H1 (cell line): ENCODE measurements around the gene KIR2DL3. TPM values are rescaled to one million over a fixed set of nuclear protein-coding genes. Genes with fewer than 3 reads are reported as not detected.
"Not testable (repeated sequence)": the region's sequence is repeated elsewhere in the genome, so short reads cannot be mapped to it uniquely, and the experiment has no call there.

Experiments
- CTCF ChIA-PET: fragments of 300-600 bp; sonication (Branson Sonifier 250); formaldehyde crosslinking; loops from one replicate; lab custom pipeline; 2021; ENCODE audit not compliant: partially characterized antibody; lab: Charles Lee
- POLR2A ChIA-PET: fragments of 300-600 bp; sonication (Branson Sonifier 250); formaldehyde crosslinking; loops from one replicate; lab custom pipeline; 2021; ENCODE audit warnings: inconsistent platforms; ENCODE audit not compliant: partially characterized antibody; lab: Charles Lee
- DNase-seq, 2 experiments: peaks; one replicate each; pipeline versions ENCODE4 v3.0.0 to v3.0.0-alpha.2; 2010 to 2022; ENCODE audit warnings: low spot score in 2 of 2, low read depth in 1 of 2, mixed read lengths in 1 of 2
- FAIRE-seq: peaks from 2 replicates; lab custom pipeline; 2011; peaks lifted over from hg19 to GRCh38; lab: Jason Lieb, UNC
- H2AFZ ChIP-seq: 2 replicates; pipeline ENCODE4 v1.8.1; 2012; ENCODE audit warnings: low read length, inconsistent platforms
- H2AK5ac ChIP-seq: 2 replicates; pipeline ENCODE4 v1.6.1; 2013; ENCODE audit warnings: low read depth, low read length
- H2BK120ac ChIP-seq: replicated peaks from 2 replicates; pipeline ENCODE3; 2013; ENCODE audit warnings: low read depth, low read length, inconsistent platforms
- H2BK12ac ChIP-seq: 2 replicates; pipeline ENCODE4 v1.6.1; 2013; ENCODE audit warnings: low read depth, low read length
- H2BK15ac ChIP-seq: 2 replicates; pipeline ENCODE4 v1.6.1; 2013; ENCODE audit warnings: low read length
- H2BK20ac ChIP-seq: 2 replicates; pipeline ENCODE4 v1.6.1; 2013; ENCODE audit warnings: low read length
- H2BK5ac ChIP-seq: 2 replicates; pipeline ENCODE4 v1.6.1; 2013; ENCODE audit warnings: low read depth, low read length
- H3K14ac ChIP-seq: 2 replicates; pipeline ENCODE4 v1.6.1; 2013; ENCODE audit warnings: inconsistent platforms; ENCODE audit not compliant: insufficient read length
- H3K18ac ChIP-seq: 2 replicates; pipeline ENCODE4 v1.6.1; 2013; ENCODE audit warnings: low read length; ENCODE audit errors: extremely low read depth
- H3K23ac ChIP-seq: 2 replicates; pipeline ENCODE4 v1.6.1; 2013; ENCODE audit warnings: inconsistent platforms; ENCODE audit not compliant: insufficient read length
- H3K23me2 ChIP-seq: 2 replicates; pipeline ENCODE4 v1.6.1; 2013; ENCODE audit warnings: low read depth, low read length
- H3K27ac ChIP-seq: 2 replicates; pipeline ENCODE4 v1.6.1; 2011; ENCODE audit warnings: low read depth, low read length, inconsistent platforms
- H3K27me3 ChIP-seq, 4 experiments: replicated peaks in 1 of 4; 1 replicate in 1 of 4; 2 replicates in 3 of 4; pipeline versions ENCODE4 v1.6.1 to v1.8.1; 2011 to 2013; ENCODE audit warnings: low read length in 3 of 4, mild to moderate bottlenecking in 3 of 4, inconsistent platforms in 2 of 4, mixed read lengths in 2 of 4, moderate library complexity in 1 of 4; ENCODE audit not compliant: control insufficient read depth in 3 of 4, insufficient read depth in 3 of 4; ENCODE audit errors: extremely low read depth in 1 of 4
- H3K36me3 ChIP-seq, 4 experiments: 2 replicates each; pipeline versions ENCODE4 v1.6.1 to v1.8.1; 2011 to 2013; ENCODE audit warnings: mild to moderate bottlenecking in 4 of 4, low read length in 3 of 4, moderate library complexity in 2 of 4, control low read depth in 1 of 4, inconsistent platforms in 1 of 4; ENCODE audit not compliant: insufficient read depth in 4 of 4, control insufficient read depth in 2 of 4
- H3K4ac ChIP-seq: replicated peaks from 2 replicates; pipeline ENCODE3; 2013; ENCODE audit warnings: low read length, low read depth, mixed read lengths, inconsistent platforms; ENCODE audit not compliant: insufficient read length
- H3K4me1 ChIP-seq, 4 experiments: replicated peaks in 1 of 4; 1 replicate in 1 of 4; 2 replicates in 3 of 4; pipeline versions ENCODE4 v1.6.1 to v1.8.1; 2011 to 2013; ENCODE audit warnings: low read length in 3 of 4, inconsistent platforms in 2 of 4, mixed read lengths in 1 of 4; ENCODE audit not compliant: insufficient read depth in 4 of 4, control insufficient read depth in 3 of 4
- H3K4me2 ChIP-seq, 2 experiments: 2 replicates each; pipeline versions ENCODE4 v1.6.1 to v1.8.1; 2011 to 2013; ENCODE audit warnings: low read depth in 2 of 2, low read length in 2 of 2, control low read depth in 1 of 2, inconsistent platforms in 1 of 2, mild to moderate bottlenecking in 1 of 2; ENCODE audit not compliant: insufficient read depth in 1 of 2
- H3K4me3 ChIP-seq, 4 experiments: fragments of 200-600, 300-600 bp in 1 of 4; sonication (generic), shearing (Covaris generic), sonication (Bioruptor Twin) in 1 of 4; 2 replicates each; pipeline versions ENCODE4 v1.5.1 to v1.8.1; 2011 to 2016; ENCODE audit warnings: low read length in 4 of 4, low read depth in 3 of 4, control low read depth in 2 of 4, inconsistent platforms in 2 of 4, mild to moderate bottlenecking in 2 of 4, mixed read lengths in 1 of 4, moderate library complexity in 1 of 4; ENCODE audit not compliant: insufficient read depth in 2 of 4; ENCODE audit errors: extremely low read depth in 1 of 4
- H3K56ac ChIP-seq: replicated peaks from 2 replicates; pipeline ENCODE3; 2013; ENCODE audit warnings: low read depth, mild to moderate bottlenecking, mixed read lengths, low read length, inconsistent platforms; ENCODE audit not compliant: insufficient read length
- H3K79me1 ChIP-seq: 2 replicates; pipeline ENCODE4 v1.6.1; 2013; ENCODE audit warnings: low read depth, low read length, control low read depth
- H3K79me2 ChIP-seq, 2 experiments: 2 replicates each; pipeline versions ENCODE4 v1.6.1 to v1.8.1; 2012 to 2013; ENCODE audit warnings: low read length in 2 of 2, mild to moderate bottlenecking in 2 of 2, inconsistent platforms in 1 of 2; ENCODE audit not compliant: insufficient read depth in 2 of 2, control insufficient read depth in 1 of 2
- H3K9ac ChIP-seq, 4 experiments: replicated peaks in 1 of 4; 1 replicate in 1 of 4; 2 replicates in 3 of 4; pipeline versions ENCODE4 v1.6.1 to v1.8.1; 2011 to 2013; ENCODE audit warnings: low read depth in 3 of 4, low read length in 3 of 4, control low read depth in 2 of 4, mild to moderate bottlenecking in 2 of 4, moderate library complexity in 2 of 4, inconsistent platforms in 1 of 4; ENCODE audit errors: extremely low read depth in 1 of 4
- H3K9me3 ChIP-seq, 2 experiments: 2 replicates each; pipeline versions ENCODE4 v1.6.1 to v1.8.1; 2012 to 2013; ENCODE audit warnings: mild to moderate bottlenecking in 2 of 2, moderate library complexity in 2 of 2, control low read depth in 1 of 2, inconsistent platforms in 1 of 2, low read depth in 1 of 2, low read length in 1 of 2, mixed read lengths in 1 of 2; ENCODE audit not compliant: insufficient read depth in 2 of 2
- H4K20me1 ChIP-seq, 2 experiments: replicated peaks in 1 of 2; 2 replicates each; pipeline versions ENCODE3 to v1.8.1; 2011 to 2013; ENCODE audit warnings: inconsistent platforms in 2 of 2, low read length in 2 of 2, mild to moderate bottlenecking in 1 of 2; ENCODE audit not compliant: insufficient read depth in 2 of 2, control insufficient read depth in 1 of 2
- H4K5ac ChIP-seq: 2 replicates; pipeline ENCODE4 v1.6.1; 2013; ENCODE audit warnings: low read length, low read depth, mixed read lengths, inconsistent platforms; ENCODE audit not compliant: insufficient read length
- H4K8ac ChIP-seq: 2 replicates; pipeline ENCODE4 v1.8.0; 2013; ENCODE audit warnings: mild to moderate bottlenecking, moderate library complexity, low read length, inconsistent platforms; ENCODE audit not compliant: insufficient read depth; ENCODE audit errors: extremely low read depth
- H4K91ac ChIP-seq: replicated peaks from 2 replicates; pipeline ENCODE3; 2013; ENCODE audit warnings: low read length, mixed read lengths, inconsistent platforms; ENCODE audit not compliant: insufficient read length
- WGBS, 2 experiments: shearing (Covaris generic) in 1 of 2; methylation state at CpG; one replicate each; pipeline versions ENCODE4 v1.1.6 to v1.1.7; 2013 to 2015; ENCODE audit warnings: low lambda C conversion rate in 2 of 2, mixed read lengths in 2 of 2, inconsistent platforms in 1 of 2, low coverage in 1 of 2, missing lambda C conversion rate in 1 of 2; ENCODE audit not compliant: insufficient replicate concordance in 2 of 2, insufficient coverage in 1 of 2, insufficient read length in 1 of 2; ENCODE audit errors: extremely low coverage in 1 of 2, missing lambda C conversion rate in 1 of 2; 5-methylcytosine and 5-hydroxymethylcytosine counted together
- polyA plus RNA-seq, 7 experiments: library from polyadenylated mRNA; depleted of rRNA in 3 of 7; stranded (reverse) in 5 of 7; unstranded in 2 of 7; fragments of >200 nt in 5 of 7; fragments of 200-250 nt in 2 of 7; gene quantifications; 1 replicate in 5 of 7; 2 replicates in 1 of 7; 4 replicates in 1 of 7; pipeline versions ENCODE4 v1.2.1 to v1.2.3, GENCODE V29; 2011 to 2013; ENCODE audit warnings: missing spikeins in 2 of 7, mixed read lengths in 2 of 7
- total RNA-seq: library from RNA; stranded (reverse); fragmentation: NEBNext Ultra II Directional; extraction: Animal tissue kit (Norgen Biotek cat#: 25700); gene quantifications from 2 replicates; pipeline ENCODE4 v1.2.1, GENCODE V29; 2021

The KIR2DL3 gene
- total and polyA plus RNA-seq, 2 of the 8 experiments (the other 6 are each of a cell fraction or from before 2014, with no cell fraction given): not detected

DNA sequence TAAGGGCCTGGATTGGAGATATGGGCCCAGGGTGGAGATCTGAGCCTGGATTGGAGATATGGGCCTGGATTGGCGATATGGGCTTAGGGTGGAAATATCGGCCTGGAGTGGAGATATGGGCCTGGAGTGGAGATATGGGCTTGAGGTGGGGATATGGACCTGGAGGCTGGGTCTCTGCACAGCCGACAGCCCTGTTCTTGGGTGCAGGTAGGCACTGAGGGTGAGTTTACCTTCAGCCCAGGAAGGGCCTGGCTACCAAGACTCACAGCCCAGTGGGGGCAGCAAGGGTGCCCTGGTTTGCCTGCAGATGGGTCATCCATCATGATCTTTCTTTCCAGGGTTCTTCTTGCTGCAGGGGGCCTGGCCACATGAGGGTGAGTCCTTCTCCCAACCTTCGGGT, 32.2 kb downstream of the KIR2DL3 start:
- H3K23ac ChIP-seq, H2BK5ac ChIP-seq, H4K91ac ChIP-seq, H3K14ac ChIP-seq, DNase-seq, H3K23me2 ChIP-seq, H3K4me2 ChIP-seq, H3K27me3 ChIP-seq, H2BK120ac ChIP-seq, H3K9ac ChIP-seq, H3K4me3 ChIP-seq, CTCF ChIA-PET, H3K36me3 ChIP-seq, H3K56ac ChIP-seq, H3K27ac ChIP-seq, H3K4ac ChIP-seq, H3K79me1 ChIP-seq, POLR2A ChIA-PET, H2BK15ac ChIP-seq, H2AFZ ChIP-seq, H2BK20ac ChIP-seq, H4K8ac ChIP-seq, H4K5ac ChIP-seq, H3K79me2 ChIP-seq, FAIRE-seq, H3K18ac ChIP-seq, H2BK12ac ChIP-seq, H3K4me1 ChIP-seq, H4K20me1 ChIP-seq, H2AK5ac ChIP-seq: not testable (repeated sequence)
- H3K9me3 ChIP-seq: peaks cover 37 to 67% of the 10 kb centered on the region in 2 experiments
- WGBS, 2 experiments: 80% methylated on average over 4 of the region's 4 CpGs; no CpG with 5 or more reads in 1 of the 2 experiments
